VCaP (cell line): ENCODE results near the gene MYO5C.

ENCODE experiments used
- H3K27ac ChIP-seq: fragments of 450-650 bp; 2 replicates; pipeline ENCODE4 v1.5.1; 2017
- CTCF ChIP-seq: fragments of 450-650 bp; conservative IDR thresholded peaks from 2 replicates; pipeline ENCODE4 v1.5.1; 2017; ENCODE audit warnings: mild to moderate bottlenecking, moderate library complexity

MYO5C gene

GRCh38 chr15:52218816-52219215 is 76.8 kb downstream of the MYO5C start:
- no peak overlapping the region for H3K27ac ChIP-seq

GRCh38 chr15:52218371-52218770 is 77.2 kb downstream of the MYO5C start:
- TF ChIP-seq CTCF, result no peak
- no peak overlapping the region for H3K27ac ChIP-seq

More at GRCh38 chr15:52218816-52219215, 76.8 kb downstream of the MYO5C start:
- no peak for TF ChIP-seq CTCF

GRCh38 chr15:52217186-52217585 is 78.4 kb downstream of the MYO5C start:
- no peak overlapping the region for H3K27ac ChIP-seq
- TF ChIP-seq CTCF, result peak; percentile 51

- no peak overlapping the region for H3K27ac ChIP-seq
- no peak for TF ChIP-seq CTCF
Observed at GRCh38 chr15:52214553-52214952, 81.1 kb downstream of the MYO5C start.

GRCh38 chr15:52213206-52213605 is 82.4 kb downstream of the MYO5C start:
- TF ChIP-seq CTCF, result no peak
- H3K27ac ChIP-seq, result no peak overlapping the region

- H3K27ac ChIP-seq, result no peak overlapping the region
- TF ChIP-seq CTCF, result peak; percentile 65
Observed at GRCh38 chr15:52208306-52208946, 87.2 kb downstream of the MYO5C start.

GRCh38 chr15:52207191-52207590 is 88.4 kb downstream of the MYO5C start:
- H3K27ac ChIP-seq, result no peak overlapping the region
- TF ChIP-seq CTCF, result no peak
